ENCODE results near the gene MT2A.

DNA sequence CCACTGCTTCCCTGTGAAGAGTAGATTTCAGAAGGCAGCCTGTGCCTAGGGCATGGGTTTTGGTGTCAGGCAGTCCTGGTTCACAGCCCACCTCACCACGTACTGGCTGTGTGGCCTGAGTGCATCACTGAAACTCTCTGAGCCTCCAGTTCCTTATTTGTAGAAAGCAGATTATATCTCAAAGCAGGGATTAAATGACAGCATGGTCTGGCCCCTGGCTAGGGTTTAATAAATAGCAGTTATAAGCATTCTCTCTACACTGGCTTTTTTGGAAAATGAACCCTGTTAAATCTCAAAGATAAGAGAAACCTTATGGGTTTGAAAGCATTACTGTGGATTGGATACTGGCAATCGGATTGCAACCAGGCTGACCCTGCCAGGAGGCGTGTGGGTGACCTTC, 21.1 kb downstream of the MT2A start:
- TF ChIP-seq CTCF (conservative IDR thresholded peaks at IDR 0.05 in 1 of 2, IDR thresholded peaks at IDR 0.05 in 1 of 2; ENCODE audit: extremely low read depth in 1 of 2, insufficient read depth in 1 of 2, low read depth in 1 of 2, low read length in 2 of 2) (no peak), EZH2 (IDR thresholded peaks at IDR 0.05; ENCODE audit: borderline replicate concordance, low read length) (no peak)
